Dermis lymphatic vessel endothelial cell (primary cell): ENCODE data around the gene OVAAL. TPM values are rescaled to one million over a fixed set of nuclear protein-coding genes. Genes with fewer than 3 reads are reported as not detected.

Experiments
- total RNA-seq: library from RNA; depleted of rRNA; stranded (reverse); fragments of >200 nt; gene quantifications from 2 replicates; pipeline ENCODE4 v1.2.1, GENCODE V29; 2014

The OVAAL gene
- total RNA-seq: not detected in 2 replicates

GRCh38 chr1:180558664-180559063, at the start of gene OVAAL:
Gene OVAAL (plus strand): TSS chr1:180558964.

Other genes starting within 250 kb of the OVAAL start
- gene ACBD6, start 56.4 kb upstream of the OVAAL start, total RNA-seq: 53.2 and 67.9 TPM in 2 replicates
- 28.4 and 37.8 TPM in 2 replicates for gene XPR1, start 73.1 kb downstream of the OVAAL start, total RNA-seq